HepG2 (cell line): ENCODE measurements around the gene PPP3CB. TPM values are rescaled to one million over a fixed set of nuclear protein-coding genes. Genes with fewer than 3 reads are reported as not detected.

ENCODE experiments used
- ATF3 ChIP-seq: sonication (generic); formaldehyde crosslinking; IDR thresholded peaks from 2 replicates; pipeline ENCODE4 v1.4.0; 2020; ENCODE audit warnings: missing genetic modification reagents
- CHD4 ChIP-seq: fragments of 200-600 bp; sonication (generic); IDR thresholded peaks from 2 replicates; pipeline ENCODE4 v1.7.0; 2017; ENCODE audit warnings: mild to moderate bottlenecking, low read length, borderline replicate concordance
- DMTF1 ChIP-seq: sonication (generic); formaldehyde crosslinking; IDR thresholded peaks from 2 replicates; pipeline ENCODE4 v1.4.0; 2020; ENCODE audit warnings: mild to moderate bottlenecking, missing genetic modification reagents
- NRL ChIP-seq: sonication (generic); formaldehyde crosslinking; IDR thresholded peaks from 2 replicates; pipeline ENCODE4 v1.5.0; 2020; ENCODE audit warnings: missing genetic modification reagents, mild to moderate bottlenecking, moderate library complexity, borderline replicate concordance
- POLR2G ChIP-seq: fragments of 200-400 bp; formaldehyde crosslinking; IDR thresholded peaks from 2 replicates; pipeline ENCODE4 v1.6.1; 2018; ENCODE audit warnings: mild to moderate bottlenecking, low read depth, low read length, moderate library complexity
- ZBTB2 ChIP-seq: sonication (generic); formaldehyde crosslinking; IDR thresholded peaks from 2 replicates; pipeline ENCODE4 v1.8.0; 2022; ENCODE audit warnings: low read depth, missing genetic modification reagents
- ZGPAT ChIP-seq: IDR thresholded peaks from 2 replicates; pipeline ENCODE4 v1.6.1; 2016; ENCODE audit warnings: mild to moderate bottlenecking
- ZNF234 ChIP-seq: sonication (generic); formaldehyde crosslinking; conservative IDR thresholded peaks from 2 replicates; pipeline ENCODE4 v1.5.1; 2020; ENCODE audit warnings: mild to moderate bottlenecking, missing genetic modification reagents
- ZNF253 ChIP-seq: sonication (generic); formaldehyde crosslinking; IDR thresholded peaks from 2 replicates; pipeline ENCODE4 v1.8.0; 2022; ENCODE audit warnings: mild to moderate bottlenecking, missing genetic modification reagents, borderline replicate concordance
- ZNF652 ChIP-seq: IDR thresholded peaks from 2 replicates; pipeline ENCODE4 v1.6.1; 2016; ENCODE audit warnings: low read depth, borderline replicate concordance
- polyA plus RNA-seq, 8 experiments: library from polyadenylated mRNA; depleted of rRNA in 3 of 8; stranded (reverse) in 7 of 8; unstranded in 1 of 8; fragments of >200 nt; fragmentation: Illumina TruSeq in 4 of 8; extraction: Trizol in 4 of 8; gene quantifications; 2 replicates each; pipeline versions ENCODE4 v1.2.1 to v1.2.3, GENCODE V29; 2011 to 2016; ENCODE audit warnings: low read depth in 4 of 8, missing spikeins in 1 of 8, mixed read lengths in 1 of 8; ENCODE audit not compliant: insufficient read depth in 1 of 8
- total RNA-seq, 5 experiments: library from RNA; depleted of rRNA; stranded (reverse); fragments of >200 nt; fragmentation: Illumina TruSeq; extraction: Trizol; gene quantifications; 2 replicates each; pipeline ENCODE4 v1.2.3, GENCODE V29; 2016; ENCODE audit warnings: low read depth in 1 of 5

The PPP3CB gene
- total and polyA plus RNA-seq, 2 of the 13 experiments (the other 11 are each of a cell fraction or from before 2014, with no cell fraction given), result 8.7 to 11.4 TPM

- TF ChIP-seq DMTF1 (CRISPR knock-in tag) (no peak), ZGPAT (CRISPR knock-in tag) (no peak), CHD4 (no peak), ZNF234 (CRISPR knock-in tag) (no peak), POLR2G (no peak), ZBTB2 (no peak), ZNF652 (CRISPR knock-in tag) (no peak), NRL (CRISPR knock-in tag) (no peak), ZNF253 (CRISPR knock-in tag) (no peak), ATF3 (CRISPR knock-in tag) (no peak)
These were observed 90.3 kb downstream of the PPP3CB start (continued) for GRCh38 chr10:73405556-73405955.
